Measurements from ENCODE around the gene LRRC17.
A peak's percentile ranks its signal among the peaks of the same experiment; 100 is the strongest.
"Not testable (repeated sequence)": the region's sequence is repeated elsewhere in the genome, so short reads cannot be mapped to it uniquely, and the experiment has no call there.

Gene LRRC17

DNA sequence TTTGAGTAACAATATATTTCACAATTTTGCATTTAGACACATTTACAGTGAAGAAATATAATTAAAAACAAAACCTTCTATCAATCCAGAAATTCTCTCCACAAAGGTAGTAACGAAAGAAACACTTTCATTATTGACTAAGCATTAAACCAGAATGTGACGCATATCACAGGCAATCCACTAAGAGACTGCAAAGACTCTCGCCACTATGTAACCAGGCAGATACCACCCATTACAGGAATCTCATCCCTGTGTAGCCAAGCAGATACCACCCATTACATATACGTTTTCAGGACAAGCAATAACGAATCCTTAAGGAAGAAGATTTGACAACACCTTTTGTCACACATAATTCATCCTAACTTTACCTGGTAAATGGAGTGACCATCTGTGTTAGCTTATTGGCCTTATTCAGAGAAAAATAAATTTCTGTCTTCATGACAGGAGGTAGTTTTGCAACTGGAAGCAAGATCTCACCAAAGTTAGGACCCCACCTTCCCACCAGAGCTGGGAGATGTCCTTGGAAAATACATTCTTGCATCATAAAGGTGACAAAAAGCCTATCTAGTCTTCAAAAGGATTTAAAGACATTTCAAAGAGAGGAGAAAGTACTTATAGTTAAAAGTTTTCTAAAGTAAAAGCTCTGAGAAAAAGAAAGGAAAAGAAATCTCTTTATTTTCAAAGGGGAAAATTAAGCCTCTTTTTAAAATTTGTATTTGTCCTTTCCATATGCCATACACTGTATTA is 30.8 kb downstream of the LRRC17 start:
- DNase-seq = no peak

DNA sequence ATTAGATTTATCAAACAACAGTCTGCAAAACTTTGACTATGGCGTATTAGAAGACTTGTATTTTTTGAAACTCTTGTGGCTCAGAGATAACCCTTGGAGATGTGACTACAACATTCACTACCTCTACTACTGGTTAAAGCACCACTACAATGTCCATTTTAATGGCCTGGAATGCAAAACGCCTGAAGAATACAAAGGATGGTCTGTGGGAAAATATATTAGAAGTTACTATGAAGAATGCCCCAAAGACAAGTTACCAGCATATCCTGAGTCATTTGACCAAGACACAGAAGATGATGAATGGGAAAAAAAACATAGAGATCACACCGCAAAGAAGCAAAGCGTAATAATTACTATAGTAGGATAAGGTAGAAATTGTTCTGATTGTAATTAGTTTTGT is 31.4 kb downstream of the LRRC17 start:
- no peak for DNase-seq

DNA sequence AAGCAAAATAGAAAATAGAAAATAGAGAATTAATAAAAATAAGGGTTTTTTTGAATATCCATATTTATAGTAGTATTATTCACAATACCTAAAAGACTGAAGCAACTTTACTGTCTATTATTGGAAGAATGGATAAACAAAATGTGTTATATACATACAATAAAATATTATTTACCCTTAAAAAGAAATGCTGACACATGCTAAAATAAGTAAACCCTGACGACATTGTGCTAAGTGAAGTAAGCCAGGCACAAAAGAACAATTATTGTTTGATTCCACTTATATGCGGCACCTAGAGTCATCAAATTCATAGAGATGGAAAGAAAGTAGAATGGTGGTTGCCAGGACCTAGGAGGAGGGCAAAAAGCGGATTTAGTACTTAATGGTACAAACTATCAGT is 39.0 kb downstream of the LRRC17 start:
- DNase-seq = no peak

DNA sequence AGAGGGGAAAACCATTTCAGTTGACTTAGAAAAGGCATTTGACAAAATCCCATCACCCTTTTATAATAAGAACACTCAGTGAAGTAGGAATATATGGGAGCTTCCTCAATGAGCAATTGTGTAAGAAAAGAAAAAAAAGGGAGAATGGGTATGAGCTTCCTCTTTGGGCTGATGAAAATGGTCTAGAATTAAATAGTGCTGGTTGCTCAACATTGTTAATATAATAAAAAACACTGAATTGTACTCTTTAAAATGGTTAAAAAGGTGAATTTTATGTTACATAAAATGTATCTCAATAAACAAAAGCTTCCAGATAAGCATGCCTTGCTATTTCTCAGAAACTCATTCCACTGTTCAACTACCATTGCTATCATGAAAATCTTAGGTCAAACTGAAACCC is 40.6 kb downstream of the LRRC17 start:
- DNase-seq = no peak

DNA sequence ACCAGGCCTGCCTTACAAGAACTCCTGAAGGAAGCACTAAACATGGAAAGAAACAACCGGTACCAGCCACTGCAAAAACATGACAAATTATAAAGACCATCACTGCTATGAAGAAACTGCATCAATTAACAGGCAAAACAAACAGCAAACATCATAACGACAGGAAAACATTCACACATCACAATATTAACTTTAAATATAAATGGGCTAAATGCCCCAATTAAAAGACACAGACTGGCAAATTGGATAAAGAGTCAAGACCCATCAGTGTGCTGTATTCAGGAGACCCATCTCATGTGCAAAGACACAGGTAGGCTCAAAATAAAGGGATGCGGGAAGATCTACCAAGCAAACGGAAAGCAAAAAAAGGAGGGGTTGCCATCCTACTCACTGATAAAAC is 41.6 kb downstream of the LRRC17 start:
- DNase-seq = not testable (repeated sequence)

DNA sequence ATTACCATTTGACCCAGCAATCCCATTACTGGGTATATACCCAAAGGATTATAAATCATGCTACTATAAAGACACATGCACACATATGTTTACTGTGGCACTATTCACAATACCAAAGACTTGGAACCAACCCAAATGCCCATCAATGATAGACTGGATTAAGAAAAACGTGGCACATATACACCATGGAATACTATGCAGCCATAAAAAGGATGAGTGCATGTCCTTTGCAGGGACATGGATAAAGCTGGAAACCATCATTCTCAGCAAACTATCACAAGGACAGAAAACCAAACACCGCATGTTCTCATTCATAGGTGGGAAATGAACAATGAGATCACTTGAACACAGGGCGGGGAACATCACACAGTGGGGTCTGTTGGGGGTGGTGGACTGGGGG is 45.2 kb downstream of the LRRC17 start:
- not testable (repeated sequence) for DNase-seq

DNA sequence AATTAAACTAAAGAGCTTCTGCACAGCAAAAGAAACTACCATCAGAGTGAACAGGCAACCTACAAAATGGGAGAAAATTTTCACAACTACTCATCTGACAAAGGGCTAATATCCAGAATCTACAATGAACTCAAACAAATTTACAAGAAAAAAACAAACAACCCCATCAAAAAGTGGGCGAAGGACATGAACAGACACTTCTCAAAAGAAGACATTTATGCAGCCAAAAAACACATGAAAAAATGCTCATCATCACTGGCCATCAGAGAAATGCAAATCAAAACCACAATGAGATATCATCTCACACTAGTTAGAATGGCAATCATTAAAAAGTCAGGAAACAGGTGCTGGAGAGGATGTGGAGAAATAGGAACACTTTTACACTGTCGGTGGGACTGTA is 49.2 kb downstream of the LRRC17 start:
- DNase-seq = not testable (repeated sequence)

DNA sequence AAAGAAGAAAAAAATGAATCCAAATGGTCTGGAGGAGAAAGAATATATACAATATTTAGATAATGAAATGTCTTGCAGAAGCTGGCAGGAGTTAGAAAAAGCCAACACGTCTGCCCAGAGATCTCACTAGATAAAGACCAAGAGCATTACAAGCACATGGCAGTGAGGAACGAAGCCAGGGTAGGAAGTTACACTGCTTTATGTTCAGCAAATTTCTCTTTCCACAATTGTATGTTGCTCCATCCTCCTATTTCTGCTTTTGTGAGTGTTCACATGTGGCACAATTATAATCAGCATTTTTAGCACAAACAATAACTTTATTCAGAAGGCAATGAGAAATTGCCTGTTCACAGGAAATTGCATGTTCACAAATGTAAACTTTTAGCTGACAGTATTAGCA is 53.7 kb downstream of the LRRC17 start:
- DNase-seq = no peak

DNA sequence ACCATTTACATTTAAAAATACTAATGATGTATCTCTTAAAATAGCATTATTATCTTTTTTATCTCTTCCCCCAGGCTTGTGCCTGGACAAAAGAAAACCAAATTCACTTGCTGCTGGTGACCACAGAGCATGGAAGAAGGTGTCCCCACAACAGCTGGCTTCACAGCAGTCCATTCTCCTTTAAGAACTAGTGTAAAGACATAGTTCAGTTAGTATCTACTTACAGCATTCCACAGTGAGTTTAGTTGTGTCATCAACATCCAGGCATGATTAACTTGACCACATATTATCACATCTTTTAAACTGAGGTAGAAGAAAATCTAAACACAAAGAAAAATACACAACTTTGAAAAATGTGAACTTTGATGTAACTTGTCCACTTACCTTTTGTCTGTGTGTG is 55.0 kb downstream of the LRRC17 start:
- DNase-seq = no peak

DNA sequence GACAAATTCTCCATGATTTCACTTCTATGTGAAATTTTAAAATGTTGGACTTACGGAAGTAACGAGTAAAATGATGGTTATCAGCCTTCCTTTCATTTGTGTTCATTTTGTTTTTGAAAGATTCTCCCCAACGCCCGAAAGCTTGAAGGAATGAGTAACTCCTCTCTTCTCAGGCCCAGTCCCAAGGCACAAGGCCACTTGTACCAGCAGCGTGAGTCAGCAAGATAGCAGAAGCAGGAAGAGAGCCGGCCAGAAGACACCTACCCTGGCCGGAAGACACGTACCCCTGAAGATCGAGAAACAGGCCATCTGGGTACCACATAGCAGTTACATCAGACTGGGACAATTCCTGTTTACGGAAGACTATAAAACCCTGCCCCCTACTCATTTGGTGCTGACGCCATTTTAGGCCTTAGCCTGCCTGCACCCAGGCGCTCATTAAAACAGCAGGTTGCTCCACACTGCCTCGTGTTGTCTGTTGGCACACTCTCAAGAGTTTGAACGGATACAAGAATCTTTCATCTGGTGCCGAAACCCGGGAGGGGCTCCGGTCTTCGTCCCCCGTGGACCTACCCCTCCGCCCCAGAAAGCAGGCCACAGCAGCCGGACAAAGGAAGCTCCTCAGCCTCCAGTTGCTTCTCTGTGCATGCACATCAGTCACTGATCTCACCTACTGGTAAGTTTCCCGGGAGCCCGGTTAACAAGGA is 60.4 kb downstream of the LRRC17 start:
- DNase-seq = no peak

DNA sequence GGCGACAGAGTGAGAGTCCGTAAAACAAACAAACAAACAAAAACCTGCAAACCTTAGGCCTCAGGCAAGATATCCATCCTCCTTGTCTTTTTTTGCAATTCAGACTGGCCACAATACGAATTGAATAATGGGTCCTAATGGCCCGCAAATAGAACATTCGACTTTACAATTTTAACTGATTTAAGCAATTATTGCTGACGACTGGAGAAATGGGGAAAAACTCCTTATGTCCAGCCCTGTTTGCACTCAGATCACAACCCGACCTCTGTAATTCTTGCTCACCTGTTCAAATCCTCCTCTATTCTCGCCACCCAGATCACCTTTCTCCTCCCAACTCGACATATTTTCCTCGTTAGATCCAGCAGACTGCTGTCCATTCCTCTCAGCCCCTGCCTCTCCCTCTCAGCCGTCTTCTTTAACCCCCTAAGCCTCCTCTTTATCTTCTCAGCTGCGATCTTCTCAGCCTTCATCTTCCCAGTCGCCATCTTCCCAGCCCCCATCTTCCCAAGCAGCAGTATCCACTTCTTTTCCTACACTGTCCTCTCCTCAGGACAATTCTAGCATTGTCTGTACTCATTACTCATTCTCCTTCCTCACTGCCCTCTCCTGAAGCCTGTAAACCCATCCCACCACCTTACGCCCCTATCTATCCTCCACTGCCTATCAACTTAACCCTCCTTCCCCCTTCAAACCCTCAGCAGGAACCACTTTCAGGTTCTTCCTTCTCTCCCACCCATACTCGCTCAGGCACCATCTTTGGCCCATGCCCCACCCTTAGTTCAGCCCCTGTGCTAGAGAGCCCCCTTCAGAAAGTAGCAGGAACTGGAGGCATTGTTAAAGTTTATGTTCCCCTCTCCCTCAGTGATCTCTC is 61.8 kb downstream of the LRRC17 start:
- DNase-seq = no peak

DNA sequence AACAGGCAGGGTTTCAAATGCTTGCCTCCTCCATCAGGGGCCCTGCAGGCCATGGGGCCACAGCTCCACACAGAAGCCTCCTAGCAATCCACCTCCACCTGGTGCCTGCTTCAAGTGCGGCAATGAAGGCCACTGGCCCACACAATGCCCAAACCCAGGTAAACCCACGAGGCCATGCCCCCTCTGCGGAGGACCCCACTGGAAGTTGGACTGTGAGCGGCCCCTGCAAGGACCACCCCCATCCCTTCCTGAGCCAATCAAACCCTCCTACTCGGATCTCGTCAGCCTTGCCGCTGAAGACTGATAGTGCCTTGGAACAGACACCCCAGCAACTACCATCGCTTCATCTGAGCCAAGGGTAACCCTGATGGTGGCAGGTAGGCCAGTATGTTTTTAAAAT is 63.1 kb downstream of the LRRC17 start:
- no peak for DNase-seq

DNA sequence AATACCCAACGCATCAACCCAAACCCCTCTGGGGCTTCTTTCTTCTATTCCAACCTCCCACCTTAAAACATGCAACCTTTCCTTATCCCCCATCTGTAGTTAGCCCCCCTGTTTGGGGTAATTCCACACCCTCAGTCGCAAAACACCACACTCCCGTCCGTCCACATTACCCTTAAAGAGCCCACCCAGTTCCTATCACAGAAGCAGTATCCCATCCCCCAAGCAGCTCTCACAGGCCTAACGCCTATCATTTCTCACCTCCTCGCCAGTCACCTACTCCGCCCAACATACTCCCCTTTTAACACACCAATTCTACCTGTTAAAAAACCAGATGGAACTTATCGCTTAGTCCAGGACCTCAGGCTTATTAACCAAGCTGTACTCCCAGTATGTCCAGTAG is 63.7 kb downstream of the LRRC17 start:
- DNase-seq = no peak

DNA sequence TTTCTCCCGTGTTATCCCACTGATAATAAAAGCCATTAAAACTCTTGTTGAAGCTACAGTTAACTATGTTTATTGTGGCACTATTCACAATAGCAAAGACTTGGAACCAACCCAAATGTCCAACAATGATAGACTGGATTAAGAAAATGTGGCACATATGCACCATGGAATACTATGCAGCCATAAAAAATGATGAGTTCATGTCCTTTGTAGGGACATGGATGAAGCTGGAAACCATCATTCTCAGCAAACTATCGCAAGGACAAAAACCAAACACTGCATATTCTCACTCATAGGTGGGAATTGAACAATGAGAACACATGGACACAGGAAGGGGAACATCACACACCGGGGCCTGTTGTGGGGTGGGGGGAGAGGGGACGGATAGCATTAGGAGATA is 64.8 kb downstream of the LRRC17 start:
- DNase-seq = not testable (repeated sequence)

DNA sequence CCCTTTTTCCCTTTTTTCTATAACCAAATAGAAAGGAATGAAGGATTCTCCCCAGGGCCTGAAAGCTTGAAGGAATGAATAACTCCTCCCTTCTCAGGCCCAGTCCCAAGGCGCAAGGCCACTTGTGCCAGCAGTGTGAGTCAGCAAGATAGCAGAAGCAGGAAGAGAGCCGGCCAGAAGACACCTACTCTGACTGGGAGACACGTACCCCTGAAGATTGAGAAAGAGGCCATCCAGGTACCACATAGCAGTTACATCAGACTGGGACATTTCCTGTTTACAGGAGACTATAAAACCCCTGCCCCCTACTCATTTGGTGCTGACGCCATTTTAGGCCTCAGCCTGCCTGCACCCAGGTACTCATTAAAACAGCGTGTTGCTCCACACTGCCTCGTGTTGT is 65.5 kb downstream of the LRRC17 start:
- DNase-seq = peak; percentile 41

DNA sequence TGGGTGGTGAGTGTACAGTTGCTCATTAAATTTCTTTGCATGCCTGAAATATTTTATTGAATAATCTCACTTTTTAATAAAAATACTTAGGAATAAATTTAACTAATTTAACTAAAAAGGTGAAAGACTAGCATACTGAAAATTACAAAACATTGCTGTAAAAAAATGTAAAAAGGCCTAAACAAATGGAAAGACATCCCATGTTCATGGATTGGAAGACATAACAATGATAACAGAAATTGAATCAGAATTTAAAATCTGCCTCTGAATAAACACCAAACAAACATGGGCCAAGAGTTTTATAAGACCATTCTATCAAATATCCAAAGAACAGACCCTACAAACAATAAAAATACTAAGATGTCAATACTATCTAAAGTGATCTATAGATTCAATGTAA is 66.9 kb downstream of the LRRC17 start:
- DNase-seq = no peak

DNA sequence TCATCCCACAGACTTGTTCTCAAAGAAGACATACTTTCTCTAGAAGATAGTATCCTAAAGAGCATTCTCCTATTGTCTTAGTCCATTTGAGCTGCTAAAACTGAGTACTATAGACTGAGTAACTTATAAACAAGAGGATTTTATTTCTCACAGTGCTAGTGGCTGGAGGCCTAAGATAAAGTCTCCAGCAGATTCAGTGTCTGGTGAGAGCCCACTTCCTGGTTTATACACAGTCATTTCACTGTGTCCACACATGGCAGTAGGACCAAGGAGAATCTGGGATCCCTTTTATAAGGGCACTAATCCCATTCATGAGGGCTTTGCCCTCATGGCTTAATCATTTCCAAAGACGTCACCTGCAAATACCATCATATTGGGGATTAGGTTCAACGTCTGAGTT is 68.7 kb downstream of the LRRC17 start:
- no peak for DNase-seq

DNA sequence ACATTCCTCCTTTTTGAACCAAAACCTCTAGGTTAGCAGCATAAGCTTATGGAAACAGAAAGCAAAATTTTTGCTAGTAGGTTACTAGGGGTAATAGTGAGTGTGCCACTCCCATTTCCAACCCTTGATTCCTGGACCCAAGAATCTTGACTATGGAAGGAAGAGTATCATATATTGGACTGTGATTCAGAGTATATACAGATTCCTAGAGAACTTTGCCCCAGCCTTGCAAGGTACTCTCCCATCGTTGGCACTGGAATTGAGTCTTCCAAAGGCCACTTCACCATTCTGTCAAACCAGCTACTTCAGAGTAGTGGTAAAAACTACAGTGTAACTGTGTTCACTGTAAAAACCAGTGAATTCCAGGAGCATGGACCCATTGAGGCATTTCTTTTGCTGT is 69.4 kb downstream of the LRRC17 start:
- DNase-seq = no peak

DNA sequence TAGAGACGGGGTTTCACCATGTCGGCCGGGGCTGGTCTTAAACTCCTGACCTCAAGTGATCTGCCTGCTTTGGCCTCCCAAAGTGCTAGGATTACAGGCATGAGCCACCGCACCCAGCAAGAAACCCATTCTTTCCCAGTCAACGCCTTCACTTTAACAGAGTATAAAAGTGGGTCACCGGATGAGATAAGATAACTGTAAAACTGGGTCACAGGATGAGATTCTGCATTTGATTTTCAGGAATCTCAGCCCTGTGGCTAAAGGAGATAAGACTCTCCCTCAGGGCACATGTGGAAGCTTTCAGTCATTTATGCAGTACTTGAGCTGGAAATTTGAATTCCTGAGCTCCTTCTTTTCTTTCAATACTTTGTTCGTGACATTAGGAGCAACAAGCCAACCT is 70.8 kb downstream of the LRRC17 start:
- no peak for DNase-seq

DNA sequence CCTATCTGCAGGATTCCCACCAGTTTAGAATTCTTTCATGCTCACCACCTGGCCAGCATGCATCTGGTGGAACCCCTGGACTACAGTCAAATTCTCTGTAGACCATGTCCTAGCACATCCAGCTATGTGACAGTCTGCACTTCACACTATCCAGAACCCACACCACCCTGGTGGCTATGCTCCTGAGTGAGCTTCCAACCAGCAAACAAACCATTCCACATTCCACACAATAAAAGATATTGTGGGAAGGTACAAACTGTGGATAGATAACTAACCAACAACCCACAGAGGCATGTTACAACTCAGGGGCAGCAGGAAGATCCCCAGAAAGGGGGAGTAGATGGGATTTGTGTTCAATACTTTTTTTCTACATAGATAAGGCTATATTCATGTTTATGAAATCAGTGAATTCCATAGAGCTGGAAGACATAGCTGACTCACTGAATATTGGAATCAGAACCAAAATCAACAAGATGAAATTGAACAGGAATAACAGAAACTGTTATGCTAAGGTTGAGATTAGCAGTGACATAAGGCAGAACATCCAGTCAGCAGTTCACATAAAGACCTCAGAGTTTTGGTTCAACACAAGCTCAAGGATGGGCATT is 72.5 kb downstream of the LRRC17 start:
- no peak for DNase-seq

DNA sequence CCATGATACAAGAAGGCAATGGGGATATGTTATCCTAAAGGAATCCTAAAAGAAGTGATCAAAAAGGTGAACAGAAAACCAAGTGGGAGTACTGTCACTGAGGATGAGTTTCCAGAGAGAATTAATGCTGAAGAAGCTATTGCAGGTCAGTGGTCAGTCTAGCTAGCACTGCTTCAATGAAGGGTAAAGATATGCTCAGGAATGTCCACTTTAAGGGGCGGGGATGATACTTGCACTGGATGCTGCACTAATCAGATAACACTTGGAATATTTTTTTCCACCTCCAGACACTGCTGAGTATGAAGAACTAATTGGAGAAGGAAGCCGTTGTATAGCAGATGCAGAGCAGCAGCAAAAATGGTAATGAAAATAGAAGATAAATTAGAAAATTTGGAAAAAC is 75.3 kb downstream of the LRRC17 start:
- DNase-seq = no peak

DNA sequence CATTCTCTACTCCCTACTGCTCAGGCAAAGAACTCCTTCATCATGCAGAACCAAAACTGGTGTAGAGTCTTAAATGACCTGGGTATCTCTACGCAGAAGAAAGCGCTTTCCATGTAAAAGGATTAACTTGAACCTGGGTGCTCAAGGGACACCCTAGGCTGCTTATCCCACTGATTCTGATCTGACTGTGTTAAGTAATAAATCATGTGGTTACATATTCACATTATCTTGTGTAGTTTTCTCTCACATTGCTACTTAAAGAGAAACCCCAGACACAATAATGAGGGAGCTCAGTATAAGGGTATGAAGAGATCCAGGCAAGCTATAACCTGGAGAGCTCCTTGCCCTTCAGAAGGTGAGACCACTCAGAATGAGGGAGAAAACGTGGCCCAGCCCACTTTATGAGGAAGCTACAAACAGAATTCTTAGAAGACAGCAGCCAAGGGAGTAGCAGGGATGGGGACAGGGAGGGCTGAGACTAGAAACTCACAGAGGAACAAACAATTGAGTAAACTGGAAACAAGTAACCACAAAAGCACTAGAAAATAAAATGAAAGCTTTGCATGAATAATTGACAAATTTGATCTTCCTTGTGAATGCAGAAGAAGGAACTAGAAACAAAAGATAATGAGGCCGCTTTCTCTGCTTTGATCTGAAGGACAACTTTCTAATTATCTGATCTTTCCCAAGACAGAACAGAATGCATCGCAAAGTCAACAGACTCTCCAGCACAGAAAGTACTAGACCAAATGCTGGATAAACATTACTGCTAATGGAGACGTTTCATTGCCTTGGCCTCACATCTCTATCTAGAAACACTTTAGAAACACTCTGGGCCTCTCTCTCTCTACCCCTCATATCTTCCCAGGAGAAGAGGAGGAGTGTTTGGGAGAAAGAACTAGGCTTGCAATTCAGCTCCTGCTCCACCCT is 76.1 kb downstream of the LRRC17 start:
- DNase-seq = no peak
